COR-L47 (cell line): ENCODE data around the gene PHF1.

ENCODE experiments used
- DNase-seq: peaks from one replicate; lab custom pipeline; 2025; lab: John Stamatoyannopoulos, UW

The PHF1 gene

GRCh38 chr6:33431880-33432541 lies 21.2 kb downstream of the PHF1 start:
- DNase-seq, result no peak

DNA sequence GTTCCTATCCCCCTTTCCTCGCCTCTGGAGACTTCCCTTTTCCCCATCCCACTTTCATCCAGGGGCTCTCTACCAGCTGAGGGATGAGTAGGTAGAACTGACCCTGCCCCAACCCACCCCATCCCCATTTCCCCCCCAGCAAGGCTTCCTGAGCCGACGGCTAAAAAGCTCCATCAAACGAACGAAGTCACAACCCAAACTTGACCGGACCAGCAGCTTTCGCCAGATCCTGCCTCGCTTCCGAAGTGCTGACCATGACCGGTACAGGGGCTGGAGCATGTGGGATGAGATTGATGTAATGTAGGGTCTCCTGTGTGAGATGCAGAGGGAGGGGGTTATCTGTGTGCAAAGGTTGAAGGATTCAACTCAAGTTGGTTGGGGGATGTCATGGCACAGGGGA lies 21.7 kb downstream of the PHF1 start:
- no peak for DNase-seq

GRCh38 chr6:33433001-33433543 lies 22.3 kb downstream of the PHF1 start:
- DNase-seq, result no peak

DNA sequence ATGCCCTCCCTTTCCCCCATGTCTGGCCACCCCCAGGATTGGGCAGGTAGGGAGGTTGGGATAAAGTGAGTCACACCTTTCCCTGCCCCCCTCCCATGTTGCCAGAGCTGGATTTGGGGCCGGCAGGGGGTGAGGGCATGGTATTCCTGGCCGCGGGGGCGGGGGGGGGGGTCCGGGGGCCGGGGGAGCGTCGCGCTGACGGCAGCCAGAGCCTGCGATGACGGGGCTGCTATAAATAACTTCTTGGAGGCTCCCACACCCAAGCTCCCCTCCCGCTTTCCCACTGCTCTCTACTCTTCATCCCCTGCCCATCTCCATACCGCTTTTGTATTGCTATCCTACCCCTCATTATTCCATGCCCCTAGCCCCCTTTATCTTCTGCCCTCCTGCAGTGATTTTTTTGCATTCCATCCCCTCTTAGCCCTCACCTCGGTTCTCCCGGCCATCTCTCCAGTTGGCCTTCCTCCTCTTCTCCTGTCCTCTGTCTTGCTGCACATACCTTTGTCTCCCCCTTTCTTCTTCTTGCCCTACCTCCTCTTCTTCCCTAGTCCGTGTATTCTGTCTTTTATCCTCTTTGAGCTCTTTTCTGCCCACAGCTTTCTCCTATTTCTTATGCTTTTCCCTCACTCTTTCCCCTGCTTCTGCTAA lies 22.9 kb downstream of the PHF1 start:
- DNase-seq, result no peak

- DNase-seq, result no peak
Observed at GRCh38 chr6:33434961-33435360, 24.1 kb downstream of the PHF1 start.

DNA sequence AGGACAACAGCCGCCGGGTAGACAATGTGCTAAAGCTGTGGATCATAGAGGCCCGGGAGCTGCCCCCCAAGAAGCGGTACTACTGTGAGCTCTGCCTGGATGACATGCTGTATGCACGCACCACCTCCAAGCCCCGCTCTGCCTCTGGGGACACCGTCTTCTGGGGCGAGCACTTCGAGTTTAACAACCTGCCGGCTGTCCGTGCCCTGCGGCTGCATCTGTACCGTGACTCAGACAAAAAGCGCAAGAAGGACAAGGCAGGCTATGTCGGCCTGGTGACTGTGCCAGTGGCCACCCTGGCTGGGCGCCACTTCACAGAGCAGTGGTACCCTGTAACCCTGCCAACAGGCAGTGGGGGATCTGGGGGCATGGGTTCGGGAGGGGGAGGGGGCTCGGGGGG lies 26.9 kb downstream of the PHF1 start:
- DNase-seq, result no peak

- DNase-seq, result no peak
Observed at GRCh38 chr6:33438978-33439594, 28.3 kb downstream of the PHF1 start.

- DNase-seq, result no peak
Observed at GRCh38 chr6:33439956-33440648, 29.3 kb downstream of the PHF1 start.

GRCh38 chr6:33440649-33441309 lies 30.0 kb downstream of the PHF1 start:
- no peak for DNase-seq

DNA sequence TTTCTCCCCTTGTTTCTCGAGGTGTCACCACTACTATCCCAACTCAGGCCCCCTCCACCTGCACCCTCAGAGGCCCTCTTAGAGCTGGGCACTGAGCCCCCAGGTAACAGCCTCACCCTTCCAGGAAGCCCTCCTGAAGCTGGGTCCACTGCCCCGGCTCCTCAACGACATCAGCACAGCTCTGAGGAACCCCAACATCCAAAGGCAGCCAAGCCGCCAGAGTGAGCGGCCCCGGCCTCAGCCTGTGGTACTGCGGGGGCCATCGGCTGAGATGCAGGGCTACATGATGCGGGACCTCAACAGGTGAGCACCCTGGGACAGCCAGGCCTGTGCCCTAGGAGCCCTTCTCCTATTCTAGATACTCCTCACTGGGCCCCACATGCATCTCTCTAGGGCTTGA lies 30.6 kb downstream of the PHF1 start:
- DNase-seq, result no peak

DNA sequence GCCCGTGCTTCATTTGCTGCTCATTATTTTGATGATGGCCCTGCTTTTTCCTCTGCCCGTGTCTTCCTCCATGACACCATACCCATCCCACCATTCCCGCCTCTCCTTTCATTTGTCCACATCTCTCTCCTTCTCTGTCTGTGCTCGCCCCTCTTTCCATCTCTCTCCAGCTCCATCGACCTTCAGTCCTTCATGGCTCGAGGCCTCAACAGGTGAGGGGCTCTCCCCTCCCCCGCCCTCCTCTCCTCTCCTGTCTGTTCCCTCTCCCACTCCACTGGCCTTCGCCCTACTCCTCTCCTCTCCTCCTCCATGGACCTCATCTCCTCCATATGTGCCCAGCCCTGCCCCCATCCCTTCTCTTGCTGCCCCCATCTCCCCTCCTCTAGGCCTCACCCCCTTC lies 31.5 kb downstream of the PHF1 start:
- no peak for DNase-seq

GRCh38 chr6:33443025-33443424 lies 32.2 kb downstream of the PHF1 start:
- DNase-seq, result no peak

DNA sequence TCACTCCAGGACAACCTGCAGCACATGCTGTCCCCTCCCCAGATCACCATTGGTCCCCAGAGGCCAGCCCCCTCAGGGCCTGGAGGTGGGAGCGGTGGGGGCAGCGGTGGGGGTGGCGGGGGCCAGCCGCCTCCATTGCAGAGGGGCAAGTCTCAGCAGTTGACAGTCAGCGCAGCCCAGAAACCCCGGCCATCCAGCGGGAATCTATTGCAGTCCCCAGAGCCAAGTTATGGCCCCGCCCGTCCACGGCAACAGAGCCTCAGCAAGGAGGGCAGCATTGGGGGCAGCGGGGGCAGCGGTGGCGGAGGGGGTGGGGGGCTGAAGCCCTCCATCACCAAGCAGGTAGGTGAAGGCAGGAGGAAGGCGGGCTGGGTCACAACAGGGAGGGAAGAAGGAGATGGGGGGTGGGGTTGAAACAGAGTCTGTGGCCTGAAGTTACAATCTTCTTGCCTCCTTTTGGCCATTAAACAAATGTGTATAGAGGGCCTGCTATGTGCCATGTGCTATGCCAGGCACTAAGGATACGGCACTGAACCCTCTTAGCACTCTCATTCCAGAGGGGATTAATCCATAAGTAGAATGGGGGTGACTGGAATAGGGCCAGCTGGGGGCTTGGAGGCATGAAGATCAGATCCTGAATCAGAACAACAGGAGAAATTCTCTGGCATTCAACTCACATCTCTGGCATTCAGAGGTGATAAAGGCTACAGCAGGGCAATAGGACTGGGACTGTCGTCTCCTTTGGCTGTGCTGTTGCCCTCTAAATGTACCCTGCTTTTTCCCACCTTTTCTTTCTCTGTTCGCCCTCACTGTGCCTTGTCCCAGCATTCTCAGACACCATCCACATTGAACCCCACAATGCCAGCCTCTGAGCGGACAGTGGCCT lies 33.0 kb downstream of the PHF1 start:
- DNase-seq, result no peak

DNA sequence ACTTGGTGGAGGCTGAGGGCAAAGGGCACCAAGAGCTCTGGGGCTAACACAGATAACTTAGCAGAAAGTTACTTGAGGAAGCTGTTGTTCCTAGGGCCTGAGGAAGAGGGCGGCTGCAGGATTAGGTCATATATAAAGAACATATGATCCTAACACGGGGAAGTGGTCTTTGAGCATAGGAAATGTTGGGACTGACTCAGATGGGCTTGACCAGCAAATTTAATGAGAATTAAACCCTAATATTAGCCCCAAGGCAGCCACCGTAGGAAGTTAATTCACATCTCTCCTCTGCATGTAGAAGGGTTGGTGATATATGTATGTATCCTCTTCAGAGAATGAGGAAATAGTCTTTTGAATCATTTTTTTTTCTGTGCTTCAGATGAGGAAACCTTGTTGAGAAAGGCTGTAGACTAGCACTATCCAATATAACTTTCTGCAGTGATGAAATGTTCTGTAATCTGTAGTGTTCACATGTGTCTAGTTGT lies 34.3 kb downstream of the PHF1 start:
- no peak for DNase-seq

- no peak for DNase-seq
Observed at GRCh38 chr6:33446356-33446755, 35.5 kb downstream of the PHF1 start.

- no peak for DNase-seq
Observed at GRCh38 chr6:33450434-33450833, 39.6 kb downstream of the PHF1 start.

- DNase-seq, result no peak
Observed at GRCh38 chr6:33451606-33452005, 40.8 kb downstream of the PHF1 start.

DNA sequence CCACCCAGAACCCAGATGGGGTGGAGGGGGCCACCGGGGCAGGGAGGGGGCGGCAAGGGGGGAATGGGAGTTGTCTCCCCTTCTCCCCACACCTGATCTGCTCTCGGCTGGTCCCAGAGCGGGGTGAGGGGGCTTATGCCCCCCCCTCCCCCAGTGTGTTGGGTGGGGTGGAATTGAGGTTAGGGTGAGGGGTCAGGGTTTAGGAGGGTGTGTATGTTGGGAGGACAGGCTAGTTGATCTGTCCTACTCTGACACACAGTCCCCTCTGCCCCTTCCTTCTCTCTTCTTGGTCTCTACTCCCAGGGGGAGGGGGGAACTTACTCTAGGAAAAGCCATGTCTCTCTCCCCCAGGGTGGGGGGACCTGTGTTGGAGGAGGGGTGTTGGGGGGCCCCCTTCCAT lies 41.7 kb downstream of the PHF1 start:
- DNase-seq, result no peak

DNA sequence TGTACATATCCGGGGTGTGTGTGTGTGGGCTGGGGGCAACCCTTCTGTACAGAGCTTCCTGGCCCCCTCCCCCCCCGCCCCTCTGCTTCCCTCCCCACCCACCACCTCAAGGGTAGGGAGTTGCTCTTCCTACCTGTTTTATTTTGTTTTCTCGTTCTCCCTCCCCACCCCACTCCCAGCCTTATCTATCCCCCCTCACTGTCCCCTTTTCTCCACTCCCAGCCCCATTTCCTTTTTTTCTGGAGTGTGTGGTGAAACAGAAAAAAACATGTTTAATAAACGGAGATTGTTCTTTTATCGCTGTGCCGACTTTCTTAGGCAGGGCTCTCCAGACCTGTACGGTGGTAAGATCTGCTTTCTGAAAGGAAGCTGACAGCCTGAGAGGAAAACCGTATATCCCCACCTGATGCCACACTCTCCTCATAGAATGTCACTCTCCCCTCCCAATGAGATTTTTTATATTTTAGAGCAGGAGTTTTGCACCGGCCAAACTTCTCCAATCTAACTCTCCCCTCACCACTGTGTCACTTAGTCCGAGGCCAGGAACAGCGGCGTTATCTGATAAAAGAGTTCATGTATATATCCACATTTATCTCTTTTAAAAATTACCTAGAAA lies 42.7 kb downstream of the PHF1 start:
- no peak for DNase-seq
